ENCODE measurements around the gene ARHGEF11. TPM values are rescaled to one million over a fixed set of nuclear protein-coding genes. Genes with fewer than 3 reads are reported as not detected.

ARHGEF11 gene
- total RNA-seq, 1 experiment from 2014 or later = 55.5 TPM

GRCh38 chr1:156912310-156912709 is 133.2 kb downstream of the ARHGEF11 start:
- Histone ChIP-seq H3K4me3 (ENCODE audit: low read depth in 2 of 2, low read length in 2 of 2) (no peak overlapping the region), H3K27ac (ENCODE audit: low read length) (no peak overlapping the region), H3K27me3 (ENCODE audit: control insufficient read depth, insufficient read depth, low read length) (no peaks in the 10 kb centered on the region), H3K9me3 (ENCODE audit: control insufficient read depth, insufficient read depth, low read depth, low read length) (no peaks in the 10 kb centered on the region), H3K4me1 (ENCODE audit: control insufficient read depth, insufficient read depth, low read length) (peaks cover 11% of the 10 kb centered on the region), H3K36me3 (ENCODE audit: control insufficient read depth, insufficient read depth, low read length) (no peaks in the 10 kb centered on the region)
- BruUV-seq (replicated peaks) = no TSS peak
- CTCF ChIA-PET = interaction anchor here (0.6 to 0.7 kb wide), 2 partner anchors 16 to 222 kb away, joined by 3 read pairs; no protein-coding TSS in a partner anchor
- TF ChIP-seq SIN3A (IDR thresholded peaks at IDR 0.05; ENCODE audit: borderline replicate concordance, insufficient read depth, low read depth, low read length) (no peak), TCF7L2 (IDR thresholded peaks at IDR 0.05; ENCODE audit: low read depth, low read length) (no peak), REST (IDR thresholded peaks at IDR 0.05; ENCODE audit: insufficient read depth in 1 of 2, low read depth in 2 of 2, low read length in 1 of 2) (no peak), POLR2AphosphoS5 (IDR thresholded peaks at IDR 0.05; ENCODE audit: low read depth, low read length) (no peak), CTCF (IDR thresholded peaks at IDR 0.05) (no peak)
- POLR2A ChIA-PET = no interaction called here
- ATAC-seq (no peak), DNase-seq (ENCODE audit: low read depth, low spot score) (no peak)
- intact Hi-C loops (cut with micrococcal nuclease; ENCODE audit: unreplicated experiment) (no loop called here), in situ Hi-C loops (cut with HindIII; ENCODE audit: low pct_unique_long_range_greater_than_20kb, low sequenced_read_pairs) (no loop called here)

- no TSS peak for BruUV-seq (replicated peaks)
- CTCF ChIA-PET = interaction anchor here (0.6 to 0.7 kb wide), 2 partner anchors 16 to 221 kb away, joined by 3 read pairs; no protein-coding TSS in a partner anchor
- no peak for ATAC-seq
- TF ChIP-seq SIN3A (IDR thresholded peaks at IDR 0.05; ENCODE audit: borderline replicate concordance, insufficient read depth, low read depth, low read length) = no peak
- no peak for TF ChIP-seq CTCF (IDR thresholded peaks at IDR 0.05)
- TF ChIP-seq POLR2AphosphoS5 (IDR thresholded peaks at IDR 0.05; ENCODE audit: low read depth, low read length) = no peak
- no peak for TF ChIP-seq REST (IDR thresholded peaks at IDR 0.05; ENCODE audit: insufficient read depth in 1 of 2, low read depth in 2 of 2, low read length in 1 of 2)
- TF ChIP-seq TCF7L2 (IDR thresholded peaks at IDR 0.05; ENCODE audit: low read depth, low read length) = no peak
- Histone ChIP-seq H3K9me3 (ENCODE audit: control insufficient read depth, insufficient read depth, low read depth, low read length) (no peaks in the 10 kb centered on the region), H3K4me1 (ENCODE audit: control insufficient read depth, insufficient read depth, low read length) (peaks cover 11% of the 10 kb centered on the region), H3K27ac (ENCODE audit: low read length) (no peak overlapping the region), H3K27me3 (ENCODE audit: control insufficient read depth, insufficient read depth, low read length) (no peaks in the 10 kb centered on the region), H3K36me3 (ENCODE audit: control insufficient read depth, insufficient read depth, low read length) (no peaks in the 10 kb centered on the region), H3K4me3 (ENCODE audit: low read depth in 2 of 2, low read length in 2 of 2) (no peak overlapping the region)
- no peak for DNase-seq (ENCODE audit: low read depth, low spot score)
- in situ Hi-C loops (cut with HindIII; ENCODE audit: low pct_unique_long_range_greater_than_20kb, low sequenced_read_pairs) (no loop called here), intact Hi-C loops (cut with micrococcal nuclease; ENCODE audit: unreplicated experiment) (no loop called here)
- POLR2A ChIA-PET = no interaction called here
Observed at GRCh38 chr1:156911577-156912298, 133.8 kb downstream of the ARHGEF11 start.
